CD1c-positive myeloid dendritic cell (primary cell): ENCODE results near the gene EXOSC1.
"Not testable (repeated sequence)": the region's sequence is repeated elsewhere in the genome, so short reads cannot be mapped to it uniquely, and the experiment has no call there.

ENCODE experiments used
- DNase-seq: peaks from one replicate; pipeline ENCODE4 v3.0.0-alpha.2; 2016; ENCODE audit errors: extremely low spot score

The EXOSC1 gene

GRCh38 chr10:97459111-97459510 is 13.3 kb upstream of the EXOSC1 start:
- DNase-seq: no peak

DNA sequence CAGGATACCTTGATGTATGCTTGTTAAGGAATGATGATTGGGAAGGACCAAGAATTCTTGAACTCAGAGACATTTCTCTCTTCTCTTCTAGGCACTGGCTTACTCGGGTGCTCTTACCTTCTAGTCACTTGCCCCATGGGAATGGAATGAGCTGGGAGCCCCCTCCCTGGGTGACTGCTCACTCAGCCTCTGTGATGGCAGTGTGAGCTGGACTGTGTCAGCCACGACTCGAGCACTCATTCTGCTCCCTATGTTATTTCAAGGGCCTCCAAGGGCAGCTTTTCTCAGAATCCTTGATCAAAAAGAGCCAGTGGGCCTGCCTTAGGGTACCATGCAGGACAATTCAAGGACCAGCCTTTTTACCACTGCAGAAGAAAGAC is 10.9 kb upstream of the EXOSC1 start:
- DNase-seq: no peak

DNA sequence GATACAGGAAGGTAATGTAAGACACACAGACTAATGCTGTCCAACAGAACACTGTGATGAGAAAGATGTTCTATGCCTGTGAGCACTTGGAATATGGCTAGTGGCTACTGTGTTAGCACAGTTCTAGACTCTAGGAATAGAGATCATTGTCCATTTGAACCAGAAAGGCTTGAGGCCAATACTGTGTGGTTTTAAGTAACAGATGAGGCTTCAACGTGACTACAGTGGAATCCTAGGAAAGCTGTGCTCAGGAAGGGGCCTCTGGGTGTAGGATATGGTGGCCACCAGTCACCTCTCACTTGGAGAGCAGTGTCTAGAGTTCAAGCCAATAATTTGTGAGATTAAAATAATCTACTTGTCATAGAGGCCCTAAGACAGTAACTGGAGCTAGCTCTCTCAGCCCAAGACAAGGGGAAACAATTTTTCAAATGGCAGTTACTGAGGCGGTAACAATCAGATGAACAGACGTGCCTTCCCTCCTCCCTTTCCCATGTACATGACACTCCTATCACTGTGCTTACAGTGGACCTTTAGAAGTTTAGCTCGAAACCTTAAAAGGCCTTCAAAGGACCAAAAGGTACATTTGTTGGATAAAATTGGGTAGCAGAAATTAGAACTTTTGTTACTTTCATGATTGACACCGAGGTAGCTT is 10.4 kb upstream of the EXOSC1 start:
- no peak for DNase-seq

DNA sequence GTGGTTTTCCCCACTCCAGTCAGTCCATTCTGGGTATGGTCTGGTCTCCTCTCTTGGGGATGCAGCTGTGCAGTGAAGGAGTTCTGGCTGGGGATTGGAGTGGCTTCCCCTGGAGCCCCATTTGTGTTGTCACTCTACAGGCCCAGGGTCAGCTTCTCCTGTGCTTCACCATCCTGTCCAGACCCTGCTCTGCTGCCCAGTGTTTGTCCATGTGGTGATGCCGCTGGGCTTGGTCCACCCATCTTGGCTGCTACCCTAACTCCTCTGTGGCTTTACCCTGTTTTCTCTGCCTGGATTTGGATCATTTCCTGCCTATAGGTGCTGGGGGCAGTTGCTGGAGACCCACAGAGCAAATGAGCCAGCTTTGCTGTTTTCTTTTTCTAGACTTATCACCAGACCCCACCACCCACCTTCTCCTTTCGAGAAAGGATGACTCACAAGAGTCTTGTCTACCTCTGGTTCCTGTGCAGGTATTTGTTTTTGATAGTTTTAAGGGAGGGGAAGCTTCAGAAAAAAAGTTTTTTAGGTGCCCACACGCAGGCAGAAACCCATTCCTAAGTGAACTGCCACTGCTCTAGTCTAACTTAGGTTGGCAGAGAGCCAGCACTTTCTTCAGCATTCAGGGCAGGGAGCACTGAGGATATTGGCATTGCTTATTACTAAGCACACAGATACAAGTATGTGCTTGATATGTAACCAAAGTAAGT is 8.7 kb upstream of the EXOSC1 start:
- DNase-seq: no peak

- no peak for DNase-seq
These were observed 6.5 kb upstream of the EXOSC1 start for GRCh38 chr10:97452352-97452751.

GRCh38 chr10:97451605-97452004 is 5.8 kb upstream of the EXOSC1 start:
- DNase-seq: no peak

GRCh38 chr10:97450828-97451227 is 5.0 kb upstream of the EXOSC1 start:
- no peak for DNase-seq

GRCh38 chr10:97445357-97445721 is 467 bp downstream of the EXOSC1 start:
- no peak for DNase-seq

DNA sequence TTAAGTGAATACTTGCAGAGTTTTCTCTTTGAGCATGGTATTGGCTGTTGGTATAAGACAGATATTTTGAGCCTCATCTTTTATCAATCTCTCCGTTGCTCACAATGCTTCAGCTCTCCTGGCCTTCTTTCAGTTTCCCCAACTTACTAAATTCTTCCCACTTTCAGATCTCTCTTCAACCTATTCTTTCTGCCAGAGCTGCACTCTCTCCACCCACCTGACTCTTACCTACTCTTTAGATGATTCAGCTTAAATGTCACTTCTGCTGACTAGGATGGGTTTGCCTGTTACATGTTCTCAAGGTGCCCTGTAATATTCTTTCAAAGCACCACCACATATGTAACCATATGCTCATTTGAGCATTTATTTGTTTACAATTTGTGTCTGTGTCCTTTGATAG is 1.6 kb downstream of the EXOSC1 start:
- DNase-seq: no peak

DNA sequence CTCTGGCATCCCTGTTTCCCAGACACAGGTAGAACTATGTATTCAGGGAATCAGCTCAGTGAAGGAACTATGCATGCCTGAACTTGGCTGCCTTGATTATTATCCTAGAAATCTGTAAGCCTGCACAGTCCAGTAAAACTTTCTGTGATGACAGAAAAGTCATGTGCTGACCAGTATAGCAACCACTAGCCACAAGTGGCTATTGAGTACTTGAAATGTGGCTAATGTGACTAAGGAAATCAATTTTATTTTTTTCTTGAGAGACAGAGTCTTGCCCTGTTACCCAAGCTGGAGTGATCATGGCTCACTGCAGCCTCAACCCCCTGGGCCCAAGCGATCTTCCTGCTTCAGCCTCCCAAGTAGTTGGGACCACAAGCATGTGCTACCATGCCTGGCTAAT is 3.5 kb downstream of the EXOSC1 start:
- no peak for DNase-seq

GRCh38 chr10:97435211-97435610 is 10.6 kb downstream of the EXOSC1 start:
- no peak for DNase-seq

GRCh38 chr10:97434557-97434956 is 11.2 kb downstream of the EXOSC1 start:
- DNase-seq: no peak

GRCh38 chr10:97434055-97434454 is 11.8 kb downstream of the EXOSC1 start:
- DNase-seq: no peak

DNA sequence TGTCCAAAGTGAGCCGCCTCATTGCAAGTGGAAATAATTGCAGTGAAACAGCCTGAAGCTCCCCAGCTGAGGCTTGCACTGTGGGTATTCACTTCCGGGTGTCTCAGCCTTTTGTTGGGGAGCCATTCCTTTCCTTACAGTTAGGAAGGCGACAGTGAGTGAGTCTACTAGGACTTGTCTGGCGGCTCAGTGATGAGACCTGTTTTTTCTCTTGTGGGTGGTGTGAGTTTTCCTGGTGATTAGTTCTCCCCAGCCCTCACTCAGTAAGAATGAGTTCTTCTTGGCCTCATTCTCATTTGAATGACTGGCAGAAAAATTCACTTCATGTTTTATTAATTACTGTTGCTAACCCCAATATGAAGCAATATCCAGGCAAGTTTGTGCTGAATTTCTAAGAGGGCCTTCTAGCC is 17.2 kb downstream of the EXOSC1 start:
- DNase-seq: peak; percentile 22

DNA sequence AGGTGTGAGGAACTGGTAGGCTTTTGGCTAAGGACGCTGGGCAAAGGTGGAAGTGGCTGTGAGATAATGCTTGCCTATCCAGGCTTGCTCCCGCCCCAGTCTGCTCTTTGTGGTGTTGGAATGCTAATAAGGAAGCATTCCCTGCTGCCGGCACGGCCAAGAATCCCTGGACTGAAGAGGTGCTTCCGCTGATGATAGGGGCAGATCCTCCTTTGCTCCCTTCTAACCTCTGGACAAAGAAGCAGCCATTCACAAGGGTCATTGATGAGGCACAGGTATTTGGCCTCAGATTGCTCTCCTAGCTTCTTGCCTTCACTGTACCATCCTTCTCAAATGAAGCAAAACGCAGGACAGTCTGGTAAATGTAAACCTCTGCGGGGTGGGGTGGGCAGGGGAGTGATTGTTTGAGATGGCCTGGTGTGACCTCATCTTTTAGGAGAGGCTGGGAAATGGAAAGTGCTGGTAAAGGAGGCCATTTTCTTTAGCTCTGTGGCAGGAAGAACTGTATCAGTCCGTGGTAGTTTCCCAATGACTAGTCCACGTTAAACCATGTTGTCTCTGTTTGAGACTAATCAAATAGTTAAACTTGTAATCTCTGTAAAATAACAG is 18.1 kb downstream of the EXOSC1 start:
- peak; percentile 22 for DNase-seq

DNA sequence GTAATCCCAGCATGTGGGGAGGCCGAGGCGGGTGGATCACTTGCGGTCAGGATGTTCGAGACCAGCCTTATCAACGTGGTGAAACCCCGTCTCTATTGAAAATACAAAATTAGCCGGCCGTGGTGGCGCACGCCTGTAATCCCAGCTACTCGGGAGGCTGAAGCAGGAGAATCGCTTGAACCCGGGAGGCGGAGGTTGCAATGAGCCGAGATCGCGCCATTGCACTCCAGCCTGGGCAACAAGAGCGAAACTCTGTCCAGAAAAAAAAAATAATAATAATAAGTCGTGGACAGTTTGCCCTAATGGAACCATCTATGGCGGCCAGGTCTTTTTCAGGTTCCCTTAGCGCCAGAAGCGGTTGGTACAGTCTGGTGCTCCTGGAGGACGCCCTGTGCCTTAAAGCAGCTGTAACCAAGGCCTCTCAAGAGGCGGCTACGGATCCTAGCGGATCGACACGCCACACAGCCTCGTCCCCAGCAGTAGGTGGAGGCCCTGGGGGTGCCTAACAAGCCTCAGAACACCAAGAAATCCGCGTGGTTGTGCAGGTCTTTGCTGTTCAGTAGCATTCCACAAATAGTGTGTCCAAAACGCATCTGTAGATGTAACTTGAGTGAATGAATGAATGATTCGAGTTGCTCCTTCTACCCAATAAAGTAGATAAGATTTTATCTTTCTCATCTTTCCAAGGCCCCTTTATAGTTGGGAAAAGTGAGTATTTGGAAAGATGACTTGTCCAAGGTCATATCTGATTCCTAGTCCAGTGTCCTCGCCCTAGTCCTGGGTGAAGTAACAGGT is 18.8 kb downstream of the EXOSC1 start:
- no peak for DNase-seq

- peak; percentile 98 for DNase-seq
These were observed 19.6 kb downstream of the EXOSC1 start, which contains the start of gene PGAM1 for GRCh38 chr10:97425964-97426775. PGAM1 (plus strand) TSS chr10:97426191; CDS start chr10:97426308, 117 bp downstream.

GRCh38 chr10:97423757-97424098 is 22.1 kb downstream of the EXOSC1 start:
- not testable (repeated sequence) for DNase-seq

GRCh38 chr10:97416565-97416964 is 29.2 kb downstream of the EXOSC1 start:
- DNase-seq: no peak

DNA sequence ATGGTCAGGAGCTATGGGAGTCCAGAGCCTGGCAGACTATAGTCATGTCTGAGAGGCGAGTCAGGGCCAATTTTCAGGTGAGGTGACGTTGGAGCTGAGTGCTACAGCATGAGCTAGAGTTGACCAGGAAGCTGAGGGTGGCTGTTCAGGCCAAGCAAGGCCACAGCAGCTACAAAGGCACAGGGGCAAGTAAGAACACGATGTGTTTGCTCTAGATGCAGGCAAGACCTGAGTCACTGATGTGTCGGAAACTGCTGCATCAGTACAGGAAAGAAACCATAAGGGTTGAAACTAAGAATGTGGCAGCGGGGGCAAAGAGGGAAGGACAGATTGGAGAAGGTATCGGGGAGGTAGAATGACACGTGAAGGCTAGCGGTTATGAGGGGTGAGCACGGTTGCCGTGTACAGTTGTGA is 32.9 kb downstream of the EXOSC1 start:
- no peak for DNase-seq

DNA sequence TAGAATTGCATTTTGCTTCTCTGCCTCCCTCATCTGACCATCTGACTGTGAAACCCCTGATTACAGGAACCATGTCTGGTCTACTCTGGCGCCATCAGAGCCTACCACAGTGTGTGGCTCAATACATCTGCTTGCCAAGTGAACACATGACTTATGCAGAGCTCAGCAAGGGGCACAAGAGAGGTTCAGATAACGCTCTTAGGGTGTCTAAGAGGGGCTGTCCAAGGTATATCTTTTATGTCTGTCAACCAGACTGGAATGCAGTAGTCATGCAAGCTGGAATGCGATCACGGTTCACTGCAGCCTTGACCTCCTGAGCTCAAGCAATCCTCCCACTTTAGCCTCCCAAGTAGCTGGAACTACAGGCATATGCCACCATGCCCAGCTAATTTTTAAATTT is 34.4 kb downstream of the EXOSC1 start:
- peak; percentile 38 for DNase-seq
